Measurements from ENCODE around the gene CCDC57. TPM values are rescaled to one million over a fixed set of nuclear protein-coding genes. Genes with fewer than 3 reads are reported as not detected.

The CCDC57 gene
- total RNA-seq, 1 donor from 2014 or later = 50.5 TPM

- no peak overlapping the region for H3K4me3 ChIP-seq
- no peaks in the 10 kb centered on the region for H3K27me3 ChIP-seq
- no peak for DNase-seq
- peak; percentile 18 for ATAC-seq
- intact Hi-C loops (cut with DNase I) = no loop called here
- H3K9me3 ChIP-seq = no peaks in the 10 kb centered on the region
- H3K4me1 ChIP-seq = no peaks in the 10 kb centered on the region
- peaks cover 21% of the 10 kb centered on the region for H3K36me3 ChIP-seq
- no peak overlapping the region for H3K27ac ChIP-seq
- no peak for TF ChIP-seq CTCF (IDR thresholded peaks at IDR 0.05)
Observed at GRCh38 chr17:82188001-82188961, 24.4 kb downstream of the CCDC57 start.

GRCh38 chr17:82187500-82187899 is 25.1 kb downstream of the CCDC57 start:
- H3K9me3 ChIP-seq = no peaks in the 10 kb centered on the region
- H3K27ac ChIP-seq = no peak overlapping the region
- intact Hi-C loops (cut with DNase I) = no loop called here
- H3K4me1 ChIP-seq = no peaks in the 10 kb centered on the region
- no peak for ATAC-seq
- no peaks in the 10 kb centered on the region for H3K27me3 ChIP-seq
- H3K36me3 ChIP-seq = peaks cover 13% of the 10 kb centered on the region
- H3K4me3 ChIP-seq = no peak overlapping the region
- TF ChIP-seq CTCF (IDR thresholded peaks at IDR 0.05) = no peak
- DNase-seq = no peak

GRCh38 chr17:82186221-82186620 is 26.4 kb downstream of the CCDC57 start:
- ATAC-seq (no peak), DNase-seq (no peak)
- TF ChIP-seq CTCF (IDR thresholded peaks at IDR 0.05) = no peak
- H3K4me3 ChIP-seq = no peak overlapping the region
- H3K27me3 ChIP-seq = no peaks in the 10 kb centered on the region
- no peaks in the 10 kb centered on the region for H3K9me3 ChIP-seq
- H3K4me1 ChIP-seq = no peaks in the 10 kb centered on the region
- H3K27ac ChIP-seq = no peak overlapping the region
- peaks cover 12% of the 10 kb centered on the region for H3K36me3 ChIP-seq
- intact Hi-C loops (cut with DNase I) = no loop called here

GRCh38 chr17:82184761-82185160 is 27.9 kb downstream of the CCDC57 start:
- no peak for TF ChIP-seq CTCF (IDR thresholded peaks at IDR 0.05)
- intact Hi-C loops (cut with DNase I) = no loop called here
- peak; percentile 19 for ATAC-seq

GRCh38 chr17:82180776-82181528 is 31.7 kb downstream of the CCDC57 start:
- Histone ChIP-seq H3K9me3 (no peaks in the 10 kb centered on the region), H3K27ac (no peak overlapping the region), H3K36me3 (peaks cover 17% of the 10 kb centered on the region), H3K4me1 (no peaks in the 10 kb centered on the region), H3K27me3 (no peaks in the 10 kb centered on the region), H3K4me3 (no peak overlapping the region)
- TF ChIP-seq CTCF (IDR thresholded peaks at IDR 0.05) = no peak
- no peak for DNase-seq
- ATAC-seq = no peak
- intact Hi-C loops (cut with DNase I) = no loop called here

More at GRCh38 chr17:82184761-82185160, 27.9 kb downstream of the CCDC57 start:
- no peaks in the 10 kb centered on the region for H3K9me3 ChIP-seq
- no peak overlapping the region for H3K4me3 ChIP-seq
- peaks cover 17% of the 10 kb centered on the region for H3K36me3 ChIP-seq
- H3K4me1 ChIP-seq = no peaks in the 10 kb centered on the region
- H3K27me3 ChIP-seq = no peaks in the 10 kb centered on the region
- no peak for DNase-seq
- no peak overlapping the region for H3K27ac ChIP-seq

Measured in upper lobe of right lung (tissue), 1 donor.